Measurements from ENCODE around the gene VEGFA. TPM values are rescaled to one million over a fixed set of nuclear protein-coding genes. Genes with fewer than 3 reads are reported as not detected.
A peak's percentile ranks its signal among the peaks of the same experiment; 100 is the strongest.

VEGFA gene
- total RNA-seq (ENCODE audit: low replicate concordance), result 102 and 136 TPM in 2 replicates
- long read RNA-seq, partial matches to known transcripts, result 0 of 3 reads
- long read RNA-seq, other reads (novel, unspliced or antisense), result 3 of 3 reads

DNA sequence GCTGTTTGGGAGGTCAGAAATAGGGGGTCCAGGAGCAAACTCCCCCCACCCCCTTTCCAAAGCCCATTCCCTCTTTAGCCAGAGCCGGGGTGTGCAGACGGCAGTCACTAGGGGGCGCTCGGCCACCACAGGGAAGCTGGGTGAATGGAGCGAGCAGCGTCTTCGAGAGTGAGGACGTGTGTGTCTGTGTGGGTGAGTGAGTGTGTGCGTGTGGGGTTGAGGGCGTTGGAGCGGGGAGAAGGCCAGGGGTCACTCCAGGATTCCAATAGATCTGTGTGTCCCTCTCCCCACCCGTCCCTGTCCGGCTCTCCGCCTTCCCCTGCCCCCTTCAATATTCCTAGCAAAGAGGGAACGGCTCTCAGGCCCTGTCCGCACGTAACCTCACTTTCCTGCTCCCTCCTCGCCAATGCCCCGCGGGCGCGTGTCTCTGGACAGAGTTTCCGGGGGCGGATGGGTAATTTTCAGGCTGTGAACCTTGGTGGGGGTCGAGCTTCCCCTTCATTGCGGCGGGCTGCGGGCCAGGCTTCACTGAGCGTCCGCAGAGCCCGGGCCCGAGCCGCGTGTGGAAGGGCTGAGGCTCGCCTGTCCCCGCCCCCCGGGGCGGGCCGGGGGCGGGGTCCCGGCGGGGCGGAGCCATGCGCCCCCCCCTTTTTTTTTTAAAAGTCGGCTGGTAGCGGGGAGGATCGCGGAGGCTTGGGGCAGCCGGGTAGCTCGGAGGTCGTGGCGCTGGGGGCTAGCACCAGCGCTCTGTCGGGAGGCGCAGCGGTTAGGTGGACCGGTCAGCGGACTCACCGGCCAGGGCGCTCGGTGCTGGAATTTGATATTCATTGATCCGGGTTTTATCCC is at the start of gene VEGFA:
TSS of gene VEGFA (plus strand) at position 686 of the 846 bp plus-strand sequence.
- peak; percentile 94 for DNase-seq (ENCODE audit: extremely low spot score, unreplicated experiment)
- Mint-ChIP-seq H3K36me3 (peaks cover 3% of the 10 kb centered on the region), H3K27ac (peak within 1 kb of the TSS; percentile 94), H3K4me3 (peak within 1 kb of the TSS; percentile 99), H3K27me3 (peaks cover 4% of the 10 kb centered on the region), H3K4me1 (ENCODE audit: unreplicated experiment) (peaks cover 45% of the 10 kb centered on the region), H3K9me3 (no peaks in the 10 kb centered on the region)
- peak; percentile 100 for TF ChIP-seq CTCF (conservative IDR thresholded peaks at IDR 0.05)

DNA sequence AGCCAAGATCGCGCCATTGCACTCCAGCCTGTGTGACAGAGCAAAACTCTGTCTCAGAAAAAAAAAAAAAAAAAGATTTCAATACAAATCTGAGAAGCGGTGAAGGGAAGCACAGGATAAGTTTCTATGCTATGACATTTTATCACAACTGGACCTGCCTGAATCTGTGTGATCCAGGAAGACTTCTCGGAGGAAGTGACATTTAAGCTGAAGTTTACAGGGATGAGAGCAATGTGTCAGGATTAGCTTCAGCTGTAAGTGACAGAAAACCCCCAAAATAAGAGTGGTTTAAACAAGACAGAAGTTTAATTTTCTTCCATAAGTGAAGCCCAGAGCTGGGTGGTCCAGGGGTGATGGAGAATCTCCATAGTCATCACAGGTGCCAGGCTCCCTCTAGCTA is 49.0 kb upstream of the VEGFA start:
- TF ChIP-seq CTCF (conservative IDR thresholded peaks at IDR 0.05), result no peak
- H3K36me3 Mint-ChIP-seq, result no peaks in the 10 kb centered on the region
- H3K4me3 Mint-ChIP-seq, result no peak overlapping the region
- no peak for DNase-seq (ENCODE audit: extremely low spot score, unreplicated experiment)
- H3K27me3 Mint-ChIP-seq, result peaks cover 9% of the 10 kb centered on the region
- H3K9me3 Mint-ChIP-seq, result no peaks in the 10 kb centered on the region
- no peak overlapping the region for H3K27ac Mint-ChIP-seq
- peaks cover 16% of the 10 kb centered on the region for H3K4me1 Mint-ChIP-seq (ENCODE audit: unreplicated experiment)

DNA sequence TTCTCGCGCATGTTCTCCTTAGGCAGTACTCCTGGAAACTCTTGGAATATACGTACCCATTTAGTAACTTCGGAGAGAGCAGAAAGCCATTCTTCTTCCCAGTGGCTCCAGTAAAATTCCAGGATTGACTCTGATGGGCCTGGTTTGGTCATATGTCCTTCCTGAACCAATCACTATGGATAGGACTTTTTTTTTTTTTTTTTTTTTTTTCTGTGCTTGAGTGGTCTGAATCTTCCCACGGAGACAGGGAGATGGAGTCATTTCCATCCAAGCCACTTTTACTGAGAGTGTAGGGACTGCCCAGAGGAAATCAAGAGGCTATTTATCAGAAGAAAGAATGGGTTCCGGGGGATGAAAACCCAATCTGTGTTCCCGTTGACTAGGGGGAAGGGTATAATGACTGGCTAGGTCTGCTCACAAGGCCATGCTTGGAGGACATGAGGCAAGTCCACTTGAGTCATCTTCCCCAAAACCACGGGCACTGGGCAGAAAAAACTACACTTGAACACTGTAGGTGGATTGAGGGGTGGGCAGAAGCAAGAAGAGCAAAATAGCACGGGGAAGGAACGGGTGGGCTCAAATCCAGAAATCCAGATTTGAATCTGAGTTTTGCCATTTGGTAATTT is 47.0 kb upstream of the VEGFA start:
- no peak overlapping the region for H3K27ac Mint-ChIP-seq

DNA sequence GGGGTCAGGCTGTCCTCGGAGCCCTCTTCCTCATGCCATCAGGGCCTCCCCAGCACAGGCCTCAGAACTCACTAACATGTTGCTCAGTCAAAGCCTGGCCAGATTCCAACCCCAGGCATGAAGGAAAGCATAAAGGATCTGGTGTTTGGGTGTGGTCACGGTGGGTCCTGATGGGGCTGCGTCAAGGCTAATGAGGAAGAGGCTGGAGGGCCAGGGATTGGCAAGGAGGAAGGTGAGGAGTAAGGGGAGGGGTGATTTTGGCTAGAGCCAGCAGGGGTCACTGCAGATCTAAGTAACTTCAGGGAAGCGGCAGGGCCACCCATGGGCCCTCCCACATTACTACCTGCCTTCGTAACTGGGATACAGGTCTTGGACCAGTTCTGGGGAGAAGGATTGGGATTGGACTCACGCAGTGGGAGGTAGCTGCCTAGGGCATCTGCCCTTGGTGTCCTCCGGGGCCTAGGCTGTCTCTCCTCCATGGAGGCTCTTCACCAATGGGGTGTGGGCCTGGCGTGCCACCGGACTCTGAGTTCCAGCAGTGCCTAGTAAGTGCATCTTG is 46.2 kb upstream of the VEGFA start:
- H3K27me3 Mint-ChIP-seq, result peaks cover 12% of the 10 kb centered on the region
- H3K9me3 Mint-ChIP-seq, result no peaks in the 10 kb centered on the region
- H3K4me1 Mint-ChIP-seq (ENCODE audit: unreplicated experiment), result peaks cover 9% of the 10 kb centered on the region
- no peak for DNase-seq (ENCODE audit: extremely low spot score, unreplicated experiment)
- no peaks in the 10 kb centered on the region for H3K36me3 Mint-ChIP-seq
- peak; percentile 66 for TF ChIP-seq CTCF (conservative IDR thresholded peaks at IDR 0.05)
- peak overlapping the region; percentile 31 for H3K27ac Mint-ChIP-seq
- no peak overlapping the region for H3K4me3 Mint-ChIP-seq

More for the DNA sequence above, 47.0 kb upstream of the VEGFA start:
- TF ChIP-seq CTCF (conservative IDR thresholded peaks at IDR 0.05), result no peak
- no peaks in the 10 kb centered on the region for H3K9me3 Mint-ChIP-seq
- peaks cover 15% of the 10 kb centered on the region for H3K4me1 Mint-ChIP-seq (ENCODE audit: unreplicated experiment)
- no peaks in the 10 kb centered on the region for H3K36me3 Mint-ChIP-seq
- peaks cover 12% of the 10 kb centered on the region for H3K27me3 Mint-ChIP-seq
- no peak for DNase-seq (ENCODE audit: extremely low spot score, unreplicated experiment)
- H3K4me3 Mint-ChIP-seq, result no peak overlapping the region

- no peak overlapping the region for H3K4me3 Mint-ChIP-seq
- TF ChIP-seq CTCF (conservative IDR thresholded peaks at IDR 0.05), result no peak
Measured at GRCh38 chr6:43724354-43724753, 45.7 kb upstream of the VEGFA start.

More at GRCh38 chr6:43724354-43724753, 45.7 kb upstream of the VEGFA start:
- Mint-ChIP-seq H3K9me3 (no peaks in the 10 kb centered on the region), H3K27me3 (peaks cover 12% of the 10 kb centered on the region), H3K4me1 (ENCODE audit: unreplicated experiment) (peaks cover 8% of the 10 kb centered on the region), H3K27ac (no peak overlapping the region), H3K36me3 (no peaks in the 10 kb centered on the region)
- no peak for DNase-seq (ENCODE audit: extremely low spot score, unreplicated experiment)

All from type B pancreatic cell (in vitro differentiated cells).